Activated naive CD4-positive, alpha-beta T cell treated with anti-CD3 and anti-CD28 coated beads, Interleukin-2, amount 50 U/mL, for 16 hours (primary cell): ENCODE measurements around the gene SPOCK1.

ENCODE experiments used
- DNase-seq: peaks from one replicate; pipeline ENCODE4 v3.0.0-alpha.2; 2020

SPOCK1 gene

GRCh38 chr5:137185193-137185592 lies 313.9 kb downstream of the SPOCK1 start:
- DNase-seq = no peak

GRCh38 chr5:137184734-137185133 lies 314.4 kb downstream of the SPOCK1 start:
- DNase-seq = no peak

- no peak for DNase-seq
These were observed 316.6 kb downstream of the SPOCK1 start for GRCh38 chr5:137182576-137182975.

GRCh38 chr5:137181667-137182066 lies 317.5 kb downstream of the SPOCK1 start:
- no peak for DNase-seq

- DNase-seq = no peak
These were observed 319.9 kb downstream of the SPOCK1 start for GRCh38 chr5:137179203-137179602.

GRCh38 chr5:137176609-137177008 lies 322.5 kb downstream of the SPOCK1 start:
- DNase-seq = no peak

- DNase-seq = no peak
These were observed 323.0 kb downstream of the SPOCK1 start for GRCh38 chr5:137176126-137176525.

GRCh38 chr5:137174196-137174595 lies 324.9 kb downstream of the SPOCK1 start:
- no peak for DNase-seq

- DNase-seq = no peak
These were observed 326.9 kb downstream of the SPOCK1 start for GRCh38 chr5:137172258-137172657.

- no peak for DNase-seq
These were observed 331.9 kb downstream of the SPOCK1 start for GRCh38 chr5:137167187-137167586.

- DNase-seq = no peak
These were observed 334.2 kb downstream of the SPOCK1 start for GRCh38 chr5:137164961-137165360.

- no peak for DNase-seq
These were observed 334.6 kb downstream of the SPOCK1 start for GRCh38 chr5:137164536-137164935.

- DNase-seq = no peak
These were observed 340.4 kb downstream of the SPOCK1 start for GRCh38 chr5:137158691-137159090.

GRCh38 chr5:137156180-137156579 lies 342.9 kb downstream of the SPOCK1 start:
- DNase-seq = no peak

GRCh38 chr5:137155261-137156000 lies 343.7 kb downstream of the SPOCK1 start:
- DNase-seq = no peak

GRCh38 chr5:137152616-137153015 lies 346.5 kb downstream of the SPOCK1 start:
- DNase-seq = no peak

- DNase-seq = no peak
These were observed 350.5 kb downstream of the SPOCK1 start for GRCh38 chr5:137148655-137149054.

- no peak for DNase-seq
These were observed 351.0 kb downstream of the SPOCK1 start for GRCh38 chr5:137148159-137148558.

GRCh38 chr5:137147346-137147745 lies 351.8 kb downstream of the SPOCK1 start:
- DNase-seq = no peak

GRCh38 chr5:137146402-137146890 lies 352.7 kb downstream of the SPOCK1 start:
- DNase-seq = no peak

- no peak for DNase-seq
These were observed 353.4 kb downstream of the SPOCK1 start for GRCh38 chr5:137145721-137146120.

GRCh38 chr5:137144656-137145055 lies 354.5 kb downstream of the SPOCK1 start:
- DNase-seq = no peak

GRCh38 chr5:137142764-137143605 lies 356.1 kb downstream of the SPOCK1 start:
- no peak for DNase-seq

- no peak for DNase-seq
These were observed 356.8 kb downstream of the SPOCK1 start for GRCh38 chr5:137142346-137142745.
